Ovary (tissue), 9 donors: ENCODE measurements around the gene DGKD. TPM values are rescaled to one million over a fixed set of nuclear protein-coding genes. Genes with fewer than 3 reads are reported as not detected.
A peak's percentile ranks its signal among the peaks of the same experiment; 100 is the strongest.

Experiments
- DNase-seq, 5 donors: peaks; one replicate each; pipeline ENCODE4 v3.0.0-alpha.2; 2019 to 2020
- H3K27ac ChIP-seq, 2 donors: fragments of 200-600 bp; one replicate each; pipeline versions ENCODE4 v1.5.1 to v1.8.0; 2019 to 2022
- H3K27me3 ChIP-seq: fragments of 200-600 bp; one replicate; pipeline ENCODE4 v1.8.0; 2022
- H3K36me3 ChIP-seq: fragments of 200-600 bp; sonication (generic); one replicate; pipeline ENCODE4 v1.5.1; 2019
- H3K4me1 ChIP-seq: one replicate; pipeline ENCODE4 v1.8.1; 2013; ENCODE audit warnings: mild to moderate bottlenecking, moderate library complexity; ENCODE audit not compliant: insufficient read depth
- H3K4me3 ChIP-seq: fragments of 200-600 bp; sonication (generic); one replicate; pipeline ENCODE4 v1.5.1; 2017
- H3K9me3 ChIP-seq, 2 donors: fragments of 200-600 bp in 1 of 2; sonication (generic) in 1 of 2; one replicate each; pipeline versions ENCODE4 v1.5.1 to v1.8.1; 2013 to 2019; ENCODE audit warnings: mild to moderate bottlenecking in 1 of 2, moderate library complexity in 1 of 2
- CTCF ChIP-seq, 3 donors: fragments of 450-650 bp in 2 of 3; fragments of 200-600 bp in 1 of 3; IDR thresholded peaks; one replicate each; pipeline versions ENCODE4 v1.5.1 to v1.8.0; 2016 to 2022; ENCODE audit warnings: antibody characterized with exemption in 3 of 3, mild to moderate bottlenecking in 1 of 3
- EP300 ChIP-seq: sonication (generic); formaldehyde crosslinking; IDR thresholded peaks from one replicate; pipeline ENCODE4 v1.6.1; 2017; ENCODE audit warnings: antibody characterized with exemption
- POLR2A ChIP-seq: fragments of 450-650 bp; IDR thresholded peaks from one replicate; pipeline ENCODE4 v1.6.1; 2017; ENCODE audit warnings: antibody characterized with exemption, mild to moderate bottlenecking, moderate library complexity
- WGBS, 3 donors: extraction: QIAGEN DNeasy Blood & Tissue Kit in 1 of 3; methylation state at CpG; one replicate each; pipeline versions ENCODE4 v1.1.5 to v1.1.7; 2013 to 2017; 5-methylcytosine and 5-hydroxymethylcytosine counted together
- intact Hi-C, 4 donors: fragments of 100-400 bp; cut with DNase I; formaldehyde crosslinking; loops; one replicate each; pipeline versions ENCODE4 v1.11.0 to v1.15.1; 2022 to 2023
- polyA plus RNA-seq, 2 donors: library from polyadenylated mRNA; stranded (reverse); fragments of 200-250 nt in 1 of 2; fragments of 350-450 nt in 1 of 2; fragmentation: Illumina TruSeq in 1 of 2; extraction: RNeasy Lipid Tissue Mini Kit (QIAGEN cat#74804) in 1 of 2; gene quantifications; one replicate each; pipeline ENCODE4 v1.2.3, GENCODE V29; 2013 to 2014
- total RNA-seq, 7 donors: library from RNA; depleted of rRNA in 2 of 7; stranded (reverse); fragments of >200 nt in 2 of 7; fragmentation: NEBNext Ultra II Directional in 3 of 7; extraction: Animal tissue kit (Norgen Biotek cat#: 25700) in 3 of 7; gene quantifications; one replicate each; pipeline versions ENCODE4 v1.1.0 to v1.2.4, GENCODE V29; 2016 to 2023
- donor health status: DM: no; HTN: no; CAD: no; lungs with moderate emphysema.
- donor health status: DM: no; HTN: no; CAD: no.
- donor health status: Bipolar disorder and iron deficiency.
- donor health status: DM: yes; HTN: yes; CAD: no.
- donor health status: DM: no; HTN: no; CAD: no.
- donor health status: DM: yes; HTN: yes; CAD: no.

The DGKD gene
- total and polyA plus RNA-seq, 9 donors: 9.4 to 81.8 (median 36.3) TPM

GRCh38 chr2:233480490-233481202 is 126.4 kb downstream of the DGKD start:
- Histone ChIP-seq H3K36me3 (no peaks in the 10 kb centered on the region), H3K4me3 (no peak overlapping the region), H3K9me3 (no peaks in the 10 kb centered on the region), H3K27ac (no peak overlapping the region), H3K4me1 (no peaks in the 10 kb centered on the region), H3K27me3 (no peaks in the 10 kb centered on the region)
- WGBS, 3 donors: 76 to 81% (median 78%) methylated on average over 21 of the region's 21 CpGs
- no peak for DNase-seq
- intact Hi-C loops: no loop called here
- TF ChIP-seq POLR2A (no peak), EP300 (no peak), CTCF (IDR thresholded peaks at IDR 0.05) (no peak)

GRCh38 chr2:233481368-233482142 is 127.3 kb downstream of the DGKD start:
- no peak for TF ChIP-seq EP300
- no peak for TF ChIP-seq POLR2A
- TF ChIP-seq CTCF (IDR thresholded peaks at IDR 0.05): no peak
- 70 to 77% (median 72%) methylated on average over 22 of the region's 22 CpGs for WGBS, 3 donors
- Histone ChIP-seq H3K4me3 (no peak overlapping the region), H3K27ac (no peak overlapping the region), H3K27me3 (no peaks in the 10 kb centered on the region), H3K36me3 (no peaks in the 10 kb centered on the region), H3K4me1 (no peaks in the 10 kb centered on the region), H3K9me3 (no peaks in the 10 kb centered on the region)
- no peak for DNase-seq
- intact Hi-C loops: no loop called here

- Histone ChIP-seq H3K4me1 (no peaks in the 10 kb centered on the region), H3K4me3 (no peak overlapping the region), H3K36me3 (no peaks in the 10 kb centered on the region), H3K27me3 (no peaks in the 10 kb centered on the region), H3K9me3 (no peaks in the 10 kb centered on the region), H3K27ac (no peak overlapping the region)
- intact Hi-C loops: no loop called here
- TF ChIP-seq POLR2A (no peak), CTCF (IDR thresholded peaks at IDR 0.05) (no peak), EP300 (no peak)
- WGBS, 3 donors: 65 to 76% (median 74%) methylated on average over 5 of the region's 5 CpGs
- no peak for DNase-seq
These were observed 128.3 kb downstream of the DGKD start for GRCh38 chr2:233482616-233483015.

GRCh38 chr2:233485726-233486125 is 131.4 kb downstream of the DGKD start:
- no peaks in the 10 kb centered on the region for H3K27me3 ChIP-seq
- no peak for DNase-seq
- no peaks in the 10 kb centered on the region for H3K9me3 ChIP-seq
- no peak overlapping the region for H3K4me3 ChIP-seq
- H3K27ac ChIP-seq: peak overlapping the region in 1 of 2 donors; percentile 57
- no peaks in the 10 kb centered on the region for H3K4me1 ChIP-seq
- no peaks in the 10 kb centered on the region for H3K36me3 ChIP-seq
- 88 to 94% (median 89%) methylated on average over 15 of the region's 15 CpGs for WGBS, 3 donors
- TF ChIP-seq POLR2A (no peak), CTCF (IDR thresholded peaks at IDR 0.05) (no peak), EP300 (no peak)
- intact Hi-C loops: no loop called here
